ENCODE data around the gene DNER. TPM values are rescaled to one million over a fixed set of nuclear protein-coding genes. Genes with fewer than 3 reads are reported as not detected.

DNER gene
- total RNA-seq, 1 experiment from 2014 or later = 2.9 TPM

DNA sequence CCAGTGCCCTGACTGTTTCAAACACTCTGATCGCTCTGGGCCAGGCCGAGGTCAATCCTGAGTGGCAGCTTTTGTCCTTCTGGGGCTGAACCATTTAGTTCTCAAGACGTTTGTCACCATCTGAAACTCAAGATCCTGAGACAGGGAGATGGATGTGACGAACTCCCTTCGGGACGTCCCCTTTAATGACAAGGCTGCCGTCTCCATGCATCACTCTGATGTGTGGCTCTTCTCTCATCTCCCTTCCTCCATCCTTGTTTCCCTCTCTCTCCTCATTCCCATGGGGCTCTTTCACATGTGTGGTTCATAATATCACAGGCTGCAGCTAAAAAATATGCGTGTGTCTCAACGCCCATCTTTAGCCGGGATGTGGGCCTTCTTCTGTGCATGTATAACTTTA, 189.6 kb downstream of the DNER start:
- DNase-seq (ENCODE audit: low read depth, low spot score) = no peak
- intact Hi-C loops (cut with micrococcal nuclease) = no loop called here
- ChIA-PET POLR2A (no interaction called here), RAD21 (ENCODE audit: low non-redundant PET in 1 of 2, low total read pairs in 2 of 2, uncharacterized antibody in 2 of 2, unreplicated experiment in 2 of 2) (no interaction called here), CTCF (no interaction called here)
- TF ChIP-seq RAD21 (IDR thresholded peaks at IDR 0.05; ENCODE audit: low read depth) = no peak
- H4K20me1 ChIP-seq (ENCODE audit: insufficient read depth) = no peaks in the 10 kb centered on the region
- H3K9me2 ChIP-seq (ENCODE audit: insufficient read depth) = no peaks in the 10 kb centered on the region
- no peaks in the 10 kb centered on the region for H3K9me3 ChIP-seq (ENCODE audit: control insufficient read depth in 1 of 2, insufficient read depth in 1 of 2, low read depth in 1 of 2, low read length in 2 of 2)
- H3K4me2 ChIP-seq (ENCODE audit: low read length) = no peak overlapping the region
- H3K9ac ChIP-seq (ENCODE audit: low read length) = no peak overlapping the region
- no peak overlapping the region for H3K4me3 ChIP-seq (replicated peaks in 1 of 2; ENCODE audit: low read depth in 1 of 2, low read length in 2 of 2)
- BruUV-seq (replicated peaks) = no TSS peak
- H3K27me3 ChIP-seq (ENCODE audit: insufficient read depth, low read length) = no peaks in the 10 kb centered on the region; the same call in 1 of the 2 replicates
- H3K36me3 ChIP-seq (ENCODE audit: control insufficient read depth in 1 of 2, insufficient read depth in 2 of 2, low read length in 2 of 2) = no peaks in the 10 kb centered on the region
- H2AFZ ChIP-seq (ENCODE audit: low read depth, low read length, poor library complexity, severe bottlenecking) = no peak overlapping the region
- no peaks in the 10 kb centered on the region for H3K4me1 ChIP-seq (ENCODE audit: control insufficient read depth in 1 of 2, insufficient read depth in 2 of 2, low read length in 2 of 2)
- no peak for ATAC-seq
- no peaks in the 10 kb centered on the region for H3K79me2 ChIP-seq (ENCODE audit: insufficient read depth, low read length)
- no peak overlapping the region for H3K27ac ChIP-seq (ENCODE audit: low read depth, low read length)

DNA sequence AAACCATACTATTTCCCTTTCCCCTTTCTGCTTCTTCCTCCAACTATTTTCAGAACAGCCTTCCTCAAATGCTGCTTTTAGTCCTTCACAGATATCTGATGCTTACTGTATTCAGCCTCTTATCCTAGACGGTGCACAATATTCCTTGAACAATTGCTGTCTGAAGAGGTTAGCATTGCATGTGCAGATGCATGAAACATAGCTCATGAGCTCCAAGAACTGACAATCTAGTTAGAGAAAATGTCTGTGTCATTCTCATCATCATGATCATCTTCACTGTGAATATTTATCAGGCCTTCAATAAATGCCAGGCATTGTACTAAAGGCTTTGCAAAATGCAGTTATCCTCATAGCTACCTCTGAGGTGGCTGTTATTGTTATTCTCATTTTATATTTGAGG, 190.7 kb downstream of the DNER start:
- Histone ChIP-seq H3K9me2 (ENCODE audit: insufficient read depth) (no peaks in the 10 kb centered on the region), H3K79me2 (ENCODE audit: insufficient read depth, low read length) (no peaks in the 10 kb centered on the region), H4K20me1 (ENCODE audit: insufficient read depth) (no peaks in the 10 kb centered on the region), H3K4me1 (ENCODE audit: control insufficient read depth in 1 of 2, insufficient read depth in 2 of 2, low read length in 2 of 2) (no peaks in the 10 kb centered on the region), H2AFZ (ENCODE audit: low read depth, low read length, poor library complexity, severe bottlenecking) (no peak overlapping the region), H3K36me3 (ENCODE audit: control insufficient read depth in 1 of 2, insufficient read depth in 2 of 2, low read length in 2 of 2) (no peaks in the 10 kb centered on the region), H3K4me3 (replicated peaks in 1 of 2; ENCODE audit: low read depth in 1 of 2, low read length in 2 of 2) (no peak overlapping the region), H3K9me3 (ENCODE audit: control insufficient read depth in 1 of 2, insufficient read depth in 1 of 2, low read depth in 1 of 2, low read length in 2 of 2) (no peaks in the 10 kb centered on the region), H3K9ac (ENCODE audit: low read length) (no peak overlapping the region), H3K4me2 (ENCODE audit: low read length) (no peak overlapping the region), H3K27me3 (ENCODE audit: insufficient read depth, low read length) (no peaks in the 10 kb centered on the region; the same call in 1 of the 2 replicates), H3K27ac (ENCODE audit: low read depth, low read length) (no peak overlapping the region)
- CTCF ChIA-PET = no interaction called here
- ATAC-seq (no peak), DNase-seq (ENCODE audit: low read depth, low spot score) (no peak)
- TF ChIP-seq ELF1 (IDR thresholded peaks at IDR 0.05; ENCODE audit: borderline replicate concordance, low read depth) = no peak
- TF ChIP-seq, protein P1, sequence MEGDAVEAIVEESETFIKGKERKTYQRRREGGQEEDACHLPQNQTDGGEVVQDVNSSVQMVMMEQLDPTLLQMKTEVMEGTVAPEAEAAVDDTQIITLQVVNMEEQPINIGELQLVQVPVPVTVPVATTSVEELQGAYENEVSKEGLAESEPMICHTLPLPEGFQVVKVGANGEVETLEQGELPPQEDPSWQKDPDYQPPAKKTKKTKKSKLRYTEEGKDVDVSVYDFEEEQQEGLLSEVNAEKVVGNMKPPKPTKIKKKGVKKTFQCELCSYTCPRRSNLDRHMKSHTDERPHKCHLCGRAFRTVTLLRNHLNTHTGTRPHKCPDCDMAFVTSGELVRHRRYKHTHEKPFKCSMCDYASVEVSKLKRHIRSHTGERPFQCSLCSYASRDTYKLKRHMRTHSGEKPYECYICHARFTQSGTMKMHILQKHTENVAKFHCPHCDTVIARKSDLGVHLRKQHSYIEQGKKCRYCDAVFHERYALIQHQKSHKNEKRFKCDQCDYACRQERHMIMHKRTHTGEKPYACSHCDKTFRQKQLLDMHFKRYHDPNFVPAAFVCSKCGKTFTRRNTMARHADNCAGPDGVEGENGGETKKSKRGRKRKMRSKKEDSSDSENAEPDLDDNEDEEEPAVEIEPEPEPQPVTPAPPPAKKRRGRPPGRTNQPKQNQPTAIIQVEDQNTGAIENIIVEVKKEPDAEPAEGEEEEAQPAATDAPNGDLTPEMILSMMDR (IDR thresholded peaks at IDR 0.05 in 2 of 3, conservative IDR thresholded peaks at IDR 0.05 in 1 of 3; ENCODE audit: borderline replicate concordance in 1 of 3, insufficient read depth in 1 of 3, low read depth in 2 of 3, low read length in 2 of 3) = no peak
- no peak for TF ChIP-seq ZNF274 (IDR thresholded peaks at IDR 0.05; ENCODE audit: low read depth, low read length)
- no peak for TF ChIP-seq ZFX (IDR thresholded peaks at IDR 0.05)
- TF ChIP-seq SIN3A (IDR thresholded peaks at IDR 0.05; ENCODE audit: low read depth) = no peak
- TF ChIP-seq EZH2phosphoT487 (IDR thresholded peaks at IDR 0.05; ENCODE audit: borderline replicate concordance) = no peak
- TF ChIP-seq CBX3 (IDR thresholded peaks at IDR 0.05; ENCODE audit: low read depth) = no peak
- TF ChIP-seq EZH2 (IDR thresholded peaks at IDR 0.05) = no peak
- TF ChIP-seq, protein P2, sequence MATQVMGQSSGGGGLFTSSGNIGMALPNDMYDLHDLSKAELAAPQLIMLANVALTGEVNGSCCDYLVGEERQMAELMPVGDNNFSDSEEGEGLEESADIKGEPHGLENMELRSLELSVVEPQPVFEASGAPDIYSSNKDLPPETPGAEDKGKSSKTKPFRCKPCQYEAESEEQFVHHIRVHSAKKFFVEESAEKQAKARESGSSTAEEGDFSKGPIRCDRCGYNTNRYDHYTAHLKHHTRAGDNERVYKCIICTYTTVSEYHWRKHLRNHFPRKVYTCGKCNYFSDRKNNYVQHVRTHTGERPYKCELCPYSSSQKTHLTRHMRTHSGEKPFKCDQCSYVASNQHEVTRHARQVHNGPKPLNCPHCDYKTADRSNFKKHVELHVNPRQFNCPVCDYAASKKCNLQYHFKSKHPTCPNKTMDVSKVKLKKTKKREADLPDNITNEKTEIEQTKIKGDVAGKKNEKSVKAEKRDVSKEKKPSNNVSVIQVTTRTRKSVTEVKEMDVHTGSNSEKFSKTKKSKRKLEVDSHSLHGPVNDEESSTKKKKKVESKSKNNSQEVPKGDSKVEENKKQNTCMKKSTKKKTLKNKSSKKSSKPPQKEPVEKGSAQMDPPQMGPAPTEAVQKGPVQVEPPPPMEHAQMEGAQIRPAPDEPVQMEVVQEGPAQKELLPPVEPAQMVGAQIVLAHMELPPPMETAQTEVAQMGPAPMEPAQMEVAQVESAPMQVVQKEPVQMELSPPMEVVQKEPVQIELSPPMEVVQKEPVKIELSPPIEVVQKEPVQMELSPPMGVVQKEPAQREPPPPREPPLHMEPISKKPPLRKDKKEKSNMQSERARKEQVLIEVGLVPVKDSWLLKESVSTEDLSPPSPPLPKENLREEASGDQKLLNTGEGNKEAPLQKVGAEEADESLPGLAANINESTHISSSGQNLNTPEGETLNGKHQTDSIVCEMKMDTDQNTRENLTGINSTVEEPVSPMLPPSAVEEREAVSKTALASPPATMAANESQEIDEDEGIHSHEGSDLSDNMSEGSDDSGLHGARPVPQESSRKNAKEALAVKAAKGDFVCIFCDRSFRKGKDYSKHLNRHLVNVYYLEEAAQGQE (IDR thresholded peaks at IDR 0.05; ENCODE audit: low read depth) = no peak
- TF ChIP-seq EGR1 (IDR thresholded peaks at IDR 0.05; ENCODE audit: low read depth) = no peak
- TF ChIP-seq CEBPB (IDR thresholded peaks at IDR 0.05; ENCODE audit: low read depth) = no peak
- TF ChIP-seq POLR2A (IDR thresholded peaks at IDR 0.05; ENCODE audit: borderline replicate concordance, extremely low read depth, insufficient read depth, insufficient read length) = no peak
- TF ChIP-seq TCF7L2 (IDR thresholded peaks at IDR 0.05; ENCODE audit: borderline replicate concordance, extremely low read depth, insufficient read depth, insufficient read length) = no peak
- TF ChIP-seq, protein P3, sequence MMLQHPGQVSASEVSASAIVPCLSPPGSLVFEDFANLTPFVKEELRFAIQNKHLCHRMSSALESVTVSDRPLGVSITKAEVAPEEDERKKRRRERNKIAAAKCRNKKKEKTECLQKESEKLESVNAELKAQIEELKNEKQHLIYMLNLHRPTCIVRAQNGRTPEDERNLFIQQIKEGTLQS (IDR thresholded peaks at IDR 0.05) = no peak
- no peak for TF ChIP-seq JUND (IDR thresholded peaks at IDR 0.05)
- TF ChIP-seq, protein P4, sequence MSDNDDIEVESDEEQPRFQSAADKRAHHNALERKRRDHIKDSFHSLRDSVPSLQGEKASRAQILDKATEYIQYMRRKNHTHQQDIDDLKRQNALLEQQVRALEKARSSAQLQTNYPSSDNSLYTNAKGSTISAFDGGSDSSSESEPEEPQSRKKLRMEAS (IDR thresholded peaks at IDR 0.05) = no peak
- TF ChIP-seq FOSL1 (IDR thresholded peaks at IDR 0.05; ENCODE audit: low read depth) = no peak
- intact Hi-C loops (cut with micrococcal nuclease) = no loop called here
- POLR2A ChIA-PET = no interaction called here
- RAD21 ChIA-PET (ENCODE audit: low non-redundant PET in 1 of 2, low total read pairs in 2 of 2, uncharacterized antibody in 2 of 2, unreplicated experiment in 2 of 2) = no interaction called here
- BruUV-seq (replicated peaks) = no TSS peak

All from HCT116 (cell line).